ENCODE data around the gene GALNT7.

Gene GALNT7

DNA sequence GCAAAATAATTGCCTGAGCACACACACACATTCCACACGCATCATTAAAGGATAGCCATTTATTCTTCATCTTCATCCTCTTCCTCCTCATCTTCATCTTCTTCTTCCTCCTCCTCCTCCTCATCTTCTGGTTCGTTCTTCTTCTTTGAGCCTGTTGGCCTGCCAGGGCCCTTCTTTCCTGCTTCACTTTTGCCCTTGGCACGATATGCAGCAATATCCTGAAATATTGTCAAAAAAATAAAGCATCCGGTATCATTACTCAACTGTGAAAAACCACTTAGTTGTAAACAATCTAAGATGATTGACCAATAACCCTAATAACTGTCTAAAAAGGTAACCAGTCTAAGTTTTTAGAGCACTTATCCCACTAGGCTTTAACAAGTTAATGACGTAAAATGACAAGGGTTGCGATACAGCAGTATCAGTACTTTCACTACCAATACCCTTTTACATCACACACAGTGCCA is 163.4 kb downstream of the GALNT7 start:
- Histone ChIP-seq H3K36me3 (ENCODE audit: insufficient read depth, low read length) (peaks cover 63% of the 10 kb centered on the region), H3K4me3 (ENCODE audit: low read length) (peak overlapping the region; percentile 97), H3K9ac (ENCODE audit: low read depth, low read length) (no peak overlapping the region), H3K27ac (ENCODE audit: low read depth, low read length) (no peak overlapping the region), H3K9me3 (ENCODE audit: insufficient read depth, low read depth, low read length) (no peaks in the 10 kb centered on the region), H3K27me3 (ENCODE audit: insufficient read depth, low read length) (no peaks in the 10 kb centered on the region), H3K4me1 (ENCODE audit: insufficient read depth, low read length) (peaks cover 25% of the 10 kb centered on the region; the same call in 1 of the 2 replicates)
- 94% methylated on average over 6 of the region's 6 CpGs for WGBS

DNA sequence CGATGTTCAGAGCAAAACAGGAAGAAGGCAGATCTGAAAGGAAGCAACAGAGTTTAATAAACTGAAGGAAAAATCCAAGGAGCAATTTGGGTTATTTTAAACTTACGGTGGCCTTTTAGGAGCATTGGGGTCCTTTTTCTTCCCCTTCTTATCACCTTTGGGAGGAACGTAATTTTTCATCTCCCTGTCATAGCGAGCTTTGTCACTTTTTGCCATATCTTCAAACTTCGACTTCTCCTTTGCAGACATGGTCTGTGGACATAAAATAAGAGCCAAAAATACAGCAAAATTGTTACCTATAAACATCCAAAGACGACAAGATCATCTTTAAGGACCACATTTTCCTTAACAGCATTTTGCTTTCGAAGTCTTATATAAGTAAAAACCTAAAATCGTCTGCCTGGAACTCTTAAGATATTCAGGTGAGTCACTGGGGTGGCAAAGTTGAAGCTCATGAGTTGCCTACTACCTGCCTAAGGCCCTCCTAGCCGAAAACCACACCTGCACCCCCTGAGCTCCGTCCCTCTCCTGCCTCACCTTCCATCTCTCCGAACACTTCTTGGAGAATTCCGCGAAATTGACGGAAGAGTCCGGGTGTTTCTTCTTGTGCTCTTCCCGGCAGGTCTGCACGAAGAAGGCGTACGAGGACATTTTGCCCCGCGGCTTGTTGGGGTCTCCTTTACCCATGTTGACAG is 164.5 kb downstream of the GALNT7 start:
- WGBS, result 22% methylated on average over 21 of the region's 21 CpGs
- Histone ChIP-seq H3K36me3 (ENCODE audit: insufficient read depth, low read length) (peaks cover 52% of the 10 kb centered on the region), H3K27me3 (ENCODE audit: insufficient read depth, low read length) (no peaks in the 10 kb centered on the region), H3K4me3 (ENCODE audit: low read length) (peak overlapping the region; percentile 97), H3K27ac (ENCODE audit: low read depth, low read length) (peak overlapping the region; percentile 43; the same call in 1 of the 2 replicates), H3K9me3 (ENCODE audit: insufficient read depth, low read depth, low read length) (no peaks in the 10 kb centered on the region), H3K4me1 (ENCODE audit: insufficient read depth, low read length) (peaks cover 25% of the 10 kb centered on the region; the same call in 1 of the 2 replicates), H3K9ac (ENCODE audit: low read depth, low read length) (peak overlapping the region; percentile 100)

DNA sequence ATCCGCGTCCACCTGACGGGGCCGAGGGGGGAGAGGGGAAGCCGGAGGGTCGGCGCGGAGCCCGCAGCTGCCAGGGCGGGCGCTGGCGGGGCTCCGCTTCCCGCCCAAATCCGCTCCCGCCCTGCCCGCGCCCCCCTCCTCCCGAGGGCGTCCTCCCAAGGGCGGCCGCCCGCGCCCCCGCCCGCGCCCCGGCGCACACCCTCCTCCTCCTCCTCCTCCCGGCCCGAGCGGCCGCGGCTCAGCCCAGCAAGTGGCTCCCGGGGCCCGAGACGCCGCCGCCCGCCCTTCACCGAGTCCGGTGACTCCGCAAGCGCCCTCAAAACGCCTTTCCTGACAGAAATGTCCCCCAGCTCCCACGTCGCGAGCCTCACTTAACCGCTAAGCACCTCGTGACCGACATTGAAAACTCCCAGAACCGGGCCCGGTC is 165.1 kb downstream of the GALNT7 start:
- peaks cover 47% of the 10 kb centered on the region for H3K36me3 ChIP-seq (ENCODE audit: insufficient read depth, low read length)
- no peaks in the 10 kb centered on the region for H3K9me3 ChIP-seq (ENCODE audit: insufficient read depth, low read depth, low read length)
- peak overlapping the region; percentile 97 for H3K4me3 ChIP-seq (ENCODE audit: low read length)
- H3K27ac ChIP-seq (ENCODE audit: low read depth, low read length), result peak overlapping the region; percentile 98
- H3K4me1 ChIP-seq (ENCODE audit: insufficient read depth, low read length), result peaks cover 25% of the 10 kb centered on the region; the same call in 1 of the 2 replicates
- peak overlapping the region; percentile 100 for H3K9ac ChIP-seq (ENCODE audit: low read depth, low read length)
- WGBS, result under 1% methylated on average over 53 of the region's 53 CpGs
- no peaks in the 10 kb centered on the region for H3K27me3 ChIP-seq (ENCODE audit: insufficient read depth, low read length)

DNA sequence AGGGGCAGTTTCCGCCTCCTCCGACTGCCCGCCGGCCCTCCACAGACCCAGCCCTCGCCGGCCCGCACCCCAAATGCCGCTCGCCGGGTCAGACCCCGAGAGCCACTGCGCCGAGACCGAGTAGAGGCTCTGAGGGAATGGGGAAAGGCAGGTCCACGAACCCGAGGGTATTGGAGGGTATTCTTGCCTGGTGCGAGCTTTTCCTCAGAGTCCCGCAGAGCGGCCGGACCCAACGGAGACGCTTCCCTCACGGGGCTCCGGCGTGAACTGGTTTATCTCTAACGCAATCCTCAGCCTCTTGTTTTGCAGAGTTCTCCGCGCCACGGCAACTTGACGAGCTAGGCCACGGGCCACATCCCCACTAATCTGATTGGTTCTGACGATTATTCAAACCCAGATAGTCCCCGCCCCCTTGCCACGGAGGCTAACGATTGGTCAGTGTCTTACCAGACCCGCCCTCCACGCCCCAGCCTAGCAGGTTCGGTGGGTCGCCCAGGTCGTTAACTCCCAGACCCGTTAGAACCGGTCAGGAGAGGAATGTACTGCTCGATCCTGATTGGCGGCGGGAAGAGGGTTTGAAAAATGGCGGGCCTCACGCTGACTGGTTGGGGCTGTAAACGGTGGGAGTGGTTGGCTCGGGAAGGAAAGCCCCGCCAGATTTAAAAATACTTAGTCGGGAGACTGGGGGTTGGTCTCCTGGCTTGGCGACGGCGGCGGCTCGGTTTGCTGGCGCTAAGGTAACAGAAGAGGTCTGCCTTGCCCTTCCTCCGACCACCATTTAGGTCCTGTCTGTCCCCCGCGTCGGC is 165.7 kb downstream of the GALNT7 start, which contains the start of gene HMGB2:
TSS of gene HMGB2 (minus strand) at position 274 of the 806 bp plus-strand sequence. CDS start 709 bp downstream, outside the sequence.
- Histone ChIP-seq H3K9ac (ENCODE audit: low read depth, low read length) (peak within 1 kb of the TSS; percentile 100), H3K27ac (ENCODE audit: low read depth, low read length) (peak within 1 kb of the TSS; percentile 98), H3K27me3 (ENCODE audit: insufficient read depth, low read length) (no peaks in the 10 kb centered on the region), H3K4me1 (ENCODE audit: insufficient read depth, low read length) (peaks cover 25% of the 10 kb centered on the region; the same call in 1 of the 2 replicates), H3K4me3 (ENCODE audit: low read length) (peak within 1 kb of the TSS; percentile 97), H3K36me3 (ENCODE audit: insufficient read depth, low read length) (peaks cover 41% of the 10 kb centered on the region), H3K9me3 (ENCODE audit: insufficient read depth, low read depth, low read length) (no peaks in the 10 kb centered on the region)
- WGBS, result under 1% methylated on average over 61 of the region's 61 CpGs

DNA sequence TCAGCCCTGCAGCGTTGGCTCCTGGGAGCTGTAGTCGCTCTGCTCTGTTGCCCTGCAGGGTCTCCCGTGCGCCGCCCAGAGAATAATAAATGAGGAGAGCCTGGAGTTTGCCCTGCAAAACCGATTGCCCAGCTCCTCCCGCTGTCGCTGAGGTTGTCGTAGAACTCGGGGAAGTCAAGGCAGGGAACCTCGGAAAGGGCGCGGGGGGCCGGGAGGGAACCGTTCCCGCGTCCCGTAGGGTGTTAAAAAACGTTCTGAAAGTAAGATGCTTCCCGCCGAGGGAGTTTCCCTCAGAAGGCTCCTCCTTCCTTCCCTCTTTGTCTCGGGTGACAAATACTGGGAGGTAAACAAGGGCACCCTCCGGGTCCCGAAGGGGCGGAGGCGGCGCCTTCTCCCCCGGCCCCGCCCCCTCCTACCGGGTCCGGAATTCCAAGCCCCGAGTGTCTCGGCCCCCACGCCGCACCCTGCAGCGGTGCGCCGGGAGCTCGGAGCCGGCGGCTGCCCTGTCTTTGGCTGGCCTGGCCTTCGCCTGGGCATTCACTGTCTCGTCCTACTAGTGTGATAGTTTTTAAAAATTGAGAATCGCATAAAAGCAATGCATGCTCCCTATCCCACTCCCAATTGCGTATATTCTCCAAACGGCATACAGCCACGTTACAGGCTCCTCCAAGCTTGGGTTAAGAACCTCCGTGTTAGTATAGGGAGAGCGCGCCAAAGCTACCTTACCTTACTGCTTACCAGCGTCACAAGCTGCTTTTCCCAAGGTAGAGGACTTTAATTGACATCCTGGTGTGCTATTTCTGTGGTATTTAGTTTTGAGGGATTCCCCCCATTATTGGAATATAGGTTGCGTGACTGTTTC is 166.5 kb downstream of the GALNT7 start:
- H3K9me3 ChIP-seq (ENCODE audit: insufficient read depth, low read depth, low read length), result no peaks in the 10 kb centered on the region
- no peaks in the 10 kb centered on the region for H3K27me3 ChIP-seq (ENCODE audit: insufficient read depth, low read length)
- H3K36me3 ChIP-seq (ENCODE audit: insufficient read depth, low read length), result peaks cover 33% of the 10 kb centered on the region
- H3K4me3 ChIP-seq (ENCODE audit: low read length), result peak overlapping the region; percentile 97
- peak overlapping the region; percentile 100 for H3K9ac ChIP-seq (ENCODE audit: low read depth, low read length)
- H3K4me1 ChIP-seq (ENCODE audit: insufficient read depth, low read length), result peaks cover 25% of the 10 kb centered on the region; the same call in 1 of the 2 replicates
- H3K27ac ChIP-seq (ENCODE audit: low read depth, low read length), result peak overlapping the region; percentile 97
- WGBS, result 2% methylated on average over 51 of the region's 52 CpGs

DNA sequence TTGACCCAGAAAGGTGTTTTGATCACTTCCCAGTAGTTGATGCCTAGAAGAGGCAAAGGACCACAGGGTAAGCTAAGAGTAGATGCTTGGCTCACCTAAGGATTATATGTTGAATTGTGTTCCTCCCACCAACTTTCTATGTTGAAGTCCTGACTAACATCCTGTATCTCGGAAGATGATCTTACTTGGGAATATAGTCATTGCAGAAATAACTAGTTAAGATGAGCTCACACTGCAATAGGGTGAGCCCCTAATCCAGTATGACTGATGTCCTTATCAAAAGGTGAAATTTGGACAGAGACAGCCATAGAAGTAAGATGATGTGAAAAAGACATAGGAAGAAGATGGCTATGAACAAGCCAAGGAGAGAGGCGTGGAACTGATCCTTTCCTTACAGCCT is 168.9 kb downstream of the GALNT7 start:
- Histone ChIP-seq H3K4me3 (ENCODE audit: low read length) (no peak overlapping the region), H3K4me1 (ENCODE audit: insufficient read depth, low read length) (peaks cover 25% of the 10 kb centered on the region; the same call in 1 of the 2 replicates), H3K9me3 (ENCODE audit: insufficient read depth, low read depth, low read length) (no peaks in the 10 kb centered on the region), H3K36me3 (ENCODE audit: insufficient read depth, low read length) (peaks cover 10% of the 10 kb centered on the region), H3K27ac (ENCODE audit: low read depth, low read length) (no peak overlapping the region), H3K27me3 (ENCODE audit: insufficient read depth, low read length) (no peaks in the 10 kb centered on the region), H3K9ac (ENCODE audit: low read depth, low read length) (no peak overlapping the region)
- WGBS, result 92% methylated on average over 2 of the region's 2 CpGs

DNA sequence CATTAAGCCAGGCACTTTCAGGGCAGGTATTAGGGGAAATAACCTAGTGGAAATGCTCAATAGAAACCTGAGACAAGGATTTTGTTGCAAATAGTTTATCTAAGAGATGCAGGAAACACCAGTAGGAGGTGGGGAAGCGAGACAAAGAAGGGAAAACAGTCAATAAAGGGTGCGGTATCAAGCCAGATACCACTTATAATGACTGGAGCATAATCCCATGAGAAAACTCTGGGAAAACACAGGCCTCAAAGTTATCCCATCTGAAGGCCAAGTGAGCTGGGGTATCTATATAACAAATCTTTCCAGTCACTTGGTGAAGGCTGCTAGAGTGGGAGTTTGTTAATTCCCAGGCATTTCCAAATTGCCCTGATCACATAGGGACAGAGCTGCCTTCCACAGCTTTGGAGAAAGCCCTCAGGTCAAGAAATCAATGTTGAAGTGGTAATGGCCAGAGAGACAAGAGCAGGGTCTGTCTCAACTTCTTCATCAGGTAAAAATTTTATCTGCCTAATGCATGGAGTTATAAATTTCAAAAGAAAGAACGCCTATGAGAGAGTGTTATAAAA is 175.3 kb downstream of the GALNT7 start:
- Histone ChIP-seq H3K27ac (ENCODE audit: low read depth, low read length) (no peak overlapping the region), H3K9me3 (ENCODE audit: insufficient read depth, low read depth, low read length) (no peaks in the 10 kb centered on the region), H3K4me3 (ENCODE audit: low read length) (no peak overlapping the region; the same call in 1 of the 2 replicates), H3K27me3 (ENCODE audit: insufficient read depth, low read length) (no peaks in the 10 kb centered on the region), H3K4me1 (ENCODE audit: insufficient read depth, low read length) (peaks cover 26% of the 10 kb centered on the region), H3K36me3 (ENCODE audit: insufficient read depth, low read length) (no peaks in the 10 kb centered on the region), H3K9ac (ENCODE audit: low read depth, low read length) (no peak overlapping the region)
- WGBS, result 56% methylated on average over 2 of the region's 3 CpGs

DNA sequence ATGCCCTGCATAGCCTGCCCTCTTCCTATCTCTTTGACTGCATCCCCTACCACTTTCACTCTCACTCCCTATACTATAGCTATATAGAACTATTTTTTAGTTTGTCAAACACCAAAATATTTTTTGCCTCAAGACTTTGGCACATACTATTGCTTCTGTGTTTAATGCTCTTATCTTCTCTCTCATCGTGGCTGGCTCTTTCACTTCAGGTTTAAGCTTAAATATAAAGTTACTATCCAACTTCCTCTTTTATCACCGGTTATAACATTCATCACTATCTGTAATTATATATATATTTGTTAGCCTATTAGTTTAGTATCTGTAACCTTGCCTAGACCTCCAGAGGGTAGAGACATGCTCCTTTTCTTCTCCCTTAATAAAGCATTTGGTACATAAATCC is 177.0 kb downstream of the GALNT7 start:
- no peak overlapping the region for H3K4me3 ChIP-seq (ENCODE audit: low read length)
- peaks cover 26% of the 10 kb centered on the region for H3K4me1 ChIP-seq (ENCODE audit: insufficient read depth, low read length)
- no peaks in the 10 kb centered on the region for H3K9me3 ChIP-seq (ENCODE audit: insufficient read depth, low read depth, low read length)
- H3K9ac ChIP-seq (ENCODE audit: low read depth, low read length), result no peak overlapping the region
- no peak overlapping the region for H3K27ac ChIP-seq (ENCODE audit: low read depth, low read length)
- H3K36me3 ChIP-seq (ENCODE audit: insufficient read depth, low read length), result no peaks in the 10 kb centered on the region
- 88% methylated on average over 1 of the region's 2 CpGs for WGBS
- H3K27me3 ChIP-seq (ENCODE audit: insufficient read depth, low read length), result no peaks in the 10 kb centered on the region

DNA sequence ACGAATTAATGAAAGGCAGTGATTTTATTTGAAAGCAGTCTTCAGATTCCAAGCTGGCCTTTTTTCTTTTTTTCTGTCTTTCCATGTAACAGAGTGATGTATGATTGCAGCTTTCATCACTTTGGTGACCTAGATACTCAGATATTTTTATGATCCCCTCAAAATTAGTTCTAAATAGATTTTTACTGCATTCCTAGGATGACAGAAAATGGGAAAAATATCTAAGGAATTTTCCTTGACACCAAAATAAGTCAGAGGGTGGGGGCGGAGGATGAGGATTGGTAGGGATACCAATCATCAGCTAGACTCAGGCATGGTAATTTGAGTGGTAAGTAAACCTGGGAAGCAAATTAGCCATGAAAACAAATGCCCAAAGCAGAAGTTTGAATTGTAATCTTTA is 177.5 kb downstream of the GALNT7 start:
- H3K4me3 ChIP-seq (ENCODE audit: low read length), result no peak overlapping the region
- H3K9me3 ChIP-seq (ENCODE audit: insufficient read depth, low read depth, low read length), result no peaks in the 10 kb centered on the region
- WGBS, result 69% methylated on average over 2 of the region's 2 CpGs
- no peaks in the 10 kb centered on the region for H3K27me3 ChIP-seq (ENCODE audit: insufficient read depth, low read length)
- H3K27ac ChIP-seq (ENCODE audit: low read depth, low read length), result no peak overlapping the region
- no peaks in the 10 kb centered on the region for H3K36me3 ChIP-seq (ENCODE audit: insufficient read depth, low read length)
- peaks cover 24% of the 10 kb centered on the region for H3K4me1 ChIP-seq (ENCODE audit: insufficient read depth, low read length)
- H3K9ac ChIP-seq (ENCODE audit: low read depth, low read length), result no peak overlapping the region

DNA sequence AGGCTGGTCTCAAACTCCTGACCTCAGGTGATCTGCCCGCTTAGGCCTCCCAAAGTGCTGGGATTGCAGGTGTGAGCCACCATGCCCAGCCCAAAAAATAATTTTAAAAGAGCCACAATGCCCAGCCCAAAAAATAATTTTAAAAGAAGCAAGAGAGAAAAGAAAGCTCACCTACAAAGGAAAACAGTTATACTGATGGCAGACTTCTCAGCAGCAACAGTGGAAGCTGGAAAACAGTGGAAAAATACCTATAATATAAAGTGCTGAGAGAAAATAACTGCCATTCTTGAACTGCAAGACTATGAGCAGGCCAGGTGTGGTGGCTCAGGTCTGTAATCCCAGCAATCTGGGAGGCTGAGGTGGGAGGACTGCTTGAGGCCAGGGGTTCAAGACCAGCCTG is 178.9 kb downstream of the GALNT7 start:
- no peak overlapping the region for H3K9ac ChIP-seq (ENCODE audit: low read depth, low read length)
- no peak overlapping the region for H3K4me3 ChIP-seq (ENCODE audit: low read length)
- no peaks in the 10 kb centered on the region for H3K27me3 ChIP-seq (ENCODE audit: insufficient read depth, low read length)
- WGBS, result 93% methylated on average over 1 of the region's 1 CpG
- no peaks in the 10 kb centered on the region for H3K36me3 ChIP-seq (ENCODE audit: insufficient read depth, low read length)
- H3K9me3 ChIP-seq (ENCODE audit: insufficient read depth, low read depth, low read length), result no peaks in the 10 kb centered on the region
- no peak overlapping the region for H3K27ac ChIP-seq (ENCODE audit: low read depth, low read length)
- H3K4me1 ChIP-seq (ENCODE audit: insufficient read depth, low read length), result peaks cover 21% of the 10 kb centered on the region
